Ovary (tissue), 9 donors: ENCODE results near the gene ZNF175. TPM values are rescaled to one million over a fixed set of nuclear protein-coding genes. Genes with fewer than 3 reads are reported as not detected.

Experiments
- DNase-seq, 5 donors: peaks; one replicate each; pipeline ENCODE4 v3.0.0-alpha.2; 2019 to 2020
- H3K27ac ChIP-seq, 2 donors: fragments of 200-600 bp; one replicate each; pipeline versions ENCODE4 v1.5.1 to v1.8.0; 2019 to 2022
- H3K27me3 ChIP-seq: fragments of 200-600 bp; one replicate; pipeline ENCODE4 v1.8.0; 2022
- H3K36me3 ChIP-seq: fragments of 200-600 bp; sonication (generic); one replicate; pipeline ENCODE4 v1.5.1; 2019
- H3K4me1 ChIP-seq: one replicate; pipeline ENCODE4 v1.8.1; 2013; ENCODE audit warnings: mild to moderate bottlenecking, moderate library complexity; ENCODE audit not compliant: insufficient read depth
- H3K4me3 ChIP-seq: fragments of 200-600 bp; sonication (generic); one replicate; pipeline ENCODE4 v1.5.1; 2017
- H3K9me3 ChIP-seq, 2 donors: fragments of 200-600 bp in 1 of 2; sonication (generic) in 1 of 2; one replicate each; pipeline versions ENCODE4 v1.5.1 to v1.8.1; 2013 to 2019; ENCODE audit warnings: mild to moderate bottlenecking in 1 of 2, moderate library complexity in 1 of 2
- EP300 ChIP-seq: sonication (generic); formaldehyde crosslinking; IDR thresholded peaks from one replicate; pipeline ENCODE4 v1.6.1; 2017; ENCODE audit warnings: antibody characterized with exemption
- POLR2A ChIP-seq: fragments of 450-650 bp; IDR thresholded peaks from one replicate; pipeline ENCODE4 v1.6.1; 2017; ENCODE audit warnings: antibody characterized with exemption, mild to moderate bottlenecking, moderate library complexity
- WGBS, 3 donors: extraction: QIAGEN DNeasy Blood & Tissue Kit in 1 of 3; methylation state at CpG; one replicate each; pipeline versions ENCODE4 v1.1.5 to v1.1.7; 2013 to 2017; 5-methylcytosine and 5-hydroxymethylcytosine counted together
- intact Hi-C, 4 donors: fragments of 100-400 bp; cut with DNase I; formaldehyde crosslinking; loops; one replicate each; pipeline versions ENCODE4 v1.11.0 to v1.15.1; 2022 to 2023
- polyA plus RNA-seq, 2 donors: library from polyadenylated mRNA; stranded (reverse); fragments of 200-250 nt in 1 of 2; fragments of 350-450 nt in 1 of 2; fragmentation: Illumina TruSeq in 1 of 2; extraction: RNeasy Lipid Tissue Mini Kit (QIAGEN cat#74804) in 1 of 2; gene quantifications; one replicate each; pipeline ENCODE4 v1.2.3, GENCODE V29; 2013 to 2014
- total RNA-seq, 7 donors: library from RNA; depleted of rRNA in 2 of 7; stranded (reverse); fragments of >200 nt in 2 of 7; fragmentation: NEBNext Ultra II Directional in 3 of 7; extraction: Animal tissue kit (Norgen Biotek cat#: 25700) in 3 of 7; gene quantifications; one replicate each; pipeline versions ENCODE4 v1.1.0 to v1.2.4, GENCODE V29; 2016 to 2023
- TF ChIP-seq, protein P1 (sequence below), 3 donors: fragments of 450-650 bp in 2 of 3; fragments of 200-600 bp in 1 of 3; IDR thresholded peaks; one replicate each; pipeline versions ENCODE4 v1.5.1 to v1.8.0; 2016 to 2022; ENCODE audit warnings: antibody characterized with exemption in 3 of 3, mild to moderate bottlenecking in 1 of 3
- donor health status: DM: no; HTN: no; CAD: no; lungs with moderate emphysema.
- donor health status: DM: no; HTN: no; CAD: no.
- donor health status: Bipolar disorder and iron deficiency.
- donor health status: DM: yes; HTN: yes; CAD: no.
- donor health status: DM: no; HTN: no; CAD: no.
- donor health status: DM: yes; HTN: yes; CAD: no.

ZNF175 gene
- total and polyA plus RNA-seq, 9 donors = 4.3 to 17.3 (median 12.6) TPM

DNA sequence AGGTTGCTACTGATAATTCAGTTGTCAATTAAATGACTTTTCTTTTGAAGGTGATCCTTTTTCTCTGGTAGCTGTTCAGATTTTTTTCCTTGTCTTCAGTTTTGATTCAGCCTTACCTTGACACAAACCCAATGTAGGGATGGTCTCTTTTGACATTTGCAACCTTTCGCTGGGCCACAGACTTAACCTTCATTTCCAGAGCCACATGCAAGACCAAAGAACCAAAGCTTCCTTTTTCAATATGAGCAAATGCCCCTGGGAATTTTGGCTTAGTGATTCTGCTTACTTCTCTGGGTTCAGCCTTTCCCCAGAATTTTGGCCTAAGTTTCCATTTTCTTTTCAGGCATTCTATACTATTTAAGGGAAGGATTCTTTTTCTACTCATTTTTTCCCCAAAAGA lies 39.5 kb downstream of the ZNF175 start:
- Histone ChIP-seq H3K27me3 (no peaks in the 10 kb centered on the region), H3K36me3 (no peaks in the 10 kb centered on the region), H3K4me1 (no peaks in the 10 kb centered on the region), H3K27ac (no peak overlapping the region), H3K4me3 (no peak overlapping the region), H3K9me3 (no peaks in the 10 kb centered on the region)
- no peak for DNase-seq
- TF ChIP-seq, protein P1, sequence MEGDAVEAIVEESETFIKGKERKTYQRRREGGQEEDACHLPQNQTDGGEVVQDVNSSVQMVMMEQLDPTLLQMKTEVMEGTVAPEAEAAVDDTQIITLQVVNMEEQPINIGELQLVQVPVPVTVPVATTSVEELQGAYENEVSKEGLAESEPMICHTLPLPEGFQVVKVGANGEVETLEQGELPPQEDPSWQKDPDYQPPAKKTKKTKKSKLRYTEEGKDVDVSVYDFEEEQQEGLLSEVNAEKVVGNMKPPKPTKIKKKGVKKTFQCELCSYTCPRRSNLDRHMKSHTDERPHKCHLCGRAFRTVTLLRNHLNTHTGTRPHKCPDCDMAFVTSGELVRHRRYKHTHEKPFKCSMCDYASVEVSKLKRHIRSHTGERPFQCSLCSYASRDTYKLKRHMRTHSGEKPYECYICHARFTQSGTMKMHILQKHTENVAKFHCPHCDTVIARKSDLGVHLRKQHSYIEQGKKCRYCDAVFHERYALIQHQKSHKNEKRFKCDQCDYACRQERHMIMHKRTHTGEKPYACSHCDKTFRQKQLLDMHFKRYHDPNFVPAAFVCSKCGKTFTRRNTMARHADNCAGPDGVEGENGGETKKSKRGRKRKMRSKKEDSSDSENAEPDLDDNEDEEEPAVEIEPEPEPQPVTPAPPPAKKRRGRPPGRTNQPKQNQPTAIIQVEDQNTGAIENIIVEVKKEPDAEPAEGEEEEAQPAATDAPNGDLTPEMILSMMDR (IDR thresholded peaks at IDR 0.05) = no peak
- TF ChIP-seq POLR2A (no peak), EP300 (no peak)
- WGBS, 3 donors = 81 to 84% (median 82%) methylated on average over 1 of the region's 1 CpG
- intact Hi-C loops = no loop called here

DNA sequence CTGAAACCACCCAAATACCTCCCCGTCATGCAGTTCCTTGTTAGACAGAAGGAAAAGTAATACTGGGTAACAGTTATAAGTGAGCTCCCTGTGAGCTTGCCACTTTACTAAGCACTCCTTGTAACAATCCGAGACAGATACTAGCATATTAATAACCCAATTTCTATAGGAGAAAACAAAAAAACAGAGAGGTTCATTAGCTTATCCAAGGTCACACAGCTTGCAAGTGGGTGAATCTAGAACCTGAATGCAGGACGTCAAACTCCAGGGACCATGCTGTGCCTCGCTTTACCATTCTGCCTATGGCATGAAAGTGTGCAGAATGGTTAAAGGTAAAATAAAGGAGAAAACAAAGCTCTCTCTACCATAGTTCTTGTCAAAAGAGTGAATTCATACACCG lies 43.7 kb downstream of the ZNF175 start:
- H3K4me1 ChIP-seq = no peaks in the 10 kb centered on the region
- H3K9me3 ChIP-seq = no peaks in the 10 kb centered on the region
- TF ChIP-seq POLR2A = no peak
- TF ChIP-seq, protein P1 (IDR thresholded peaks at IDR 0.05) = no peak
- TF ChIP-seq EP300 = no peak
- no peak for DNase-seq
- no peaks in the 10 kb centered on the region for H3K27me3 ChIP-seq
- H3K27ac ChIP-seq = no peak overlapping the region
- H3K4me3 ChIP-seq = no peak overlapping the region
- intact Hi-C loops = no loop called here
- H3K36me3 ChIP-seq = no peaks in the 10 kb centered on the region
- 68 to 74% (median 70%) methylated on average over 5 of the region's 5 CpGs for WGBS, 3 donors

DNA sequence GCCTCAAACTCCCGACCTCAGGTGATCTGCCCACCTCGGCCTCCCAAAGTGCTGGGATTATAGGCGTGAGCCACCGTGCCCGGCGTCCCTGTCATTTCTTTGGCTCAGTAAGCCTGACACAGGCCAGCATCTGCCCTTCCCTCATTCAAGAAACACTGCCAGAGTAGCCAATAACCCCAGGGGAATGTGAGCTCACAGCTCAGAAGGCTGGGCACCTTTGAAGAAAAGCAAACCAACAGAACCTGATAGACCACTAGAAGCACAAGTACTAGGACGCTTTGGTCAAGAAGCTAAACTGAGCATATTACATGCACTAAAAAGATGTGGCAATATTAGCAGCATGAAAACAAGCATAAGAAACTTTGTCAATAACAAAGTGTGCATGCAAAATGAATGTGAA lies 44.9 kb downstream of the ZNF175 start:
- Histone ChIP-seq H3K4me1 (no peaks in the 10 kb centered on the region), H3K27ac (no peak overlapping the region), H3K9me3 (no peaks in the 10 kb centered on the region), H3K27me3 (no peaks in the 10 kb centered on the region), H3K4me3 (no peak overlapping the region), H3K36me3 (no peaks in the 10 kb centered on the region)
- WGBS, 3 donors = 77 to 92% (median 85%) methylated on average over 7 of the region's 7 CpGs
- intact Hi-C loops = no loop called here
- no peak for DNase-seq
- TF ChIP-seq POLR2A = no peak
- no peak for TF ChIP-seq EP300

DNA sequence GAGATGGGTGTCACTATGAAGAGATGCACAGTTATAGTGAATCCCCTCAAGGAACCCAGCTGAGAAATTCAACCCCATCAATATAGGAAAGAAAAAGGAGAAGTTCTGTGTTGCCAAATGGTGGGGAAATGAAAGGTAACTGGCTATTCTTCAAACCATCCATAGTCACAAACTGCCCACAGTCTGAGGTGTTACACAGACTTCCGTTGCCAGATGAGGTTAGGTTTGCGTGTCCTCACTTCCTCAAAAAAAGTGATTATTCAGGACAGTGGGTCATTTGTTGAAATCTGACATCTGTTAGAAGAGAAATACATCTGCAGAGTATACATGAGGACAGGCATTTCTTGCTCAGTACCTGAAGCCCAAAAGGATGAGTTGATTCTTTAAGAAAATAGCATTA lies 50.1 kb downstream of the ZNF175 start:
- no peaks in the 10 kb centered on the region for H3K9me3 ChIP-seq
- WGBS, 3 donors = 31 to 56% (median 52%) methylated on average over 2 of the region's 2 CpGs
- H3K4me1 ChIP-seq = no peaks in the 10 kb centered on the region
- H3K27ac ChIP-seq = no peak overlapping the region
- no peak for TF ChIP-seq POLR2A
- TF ChIP-seq, protein P1 (IDR thresholded peaks at IDR 0.05) = no peak
- no peak for TF ChIP-seq EP300
- DNase-seq = no peak
- no peak overlapping the region for H3K4me3 ChIP-seq
- intact Hi-C loops = no loop called here
- H3K27me3 ChIP-seq = no peaks in the 10 kb centered on the region
- no peaks in the 10 kb centered on the region for H3K36me3 ChIP-seq

DNA sequence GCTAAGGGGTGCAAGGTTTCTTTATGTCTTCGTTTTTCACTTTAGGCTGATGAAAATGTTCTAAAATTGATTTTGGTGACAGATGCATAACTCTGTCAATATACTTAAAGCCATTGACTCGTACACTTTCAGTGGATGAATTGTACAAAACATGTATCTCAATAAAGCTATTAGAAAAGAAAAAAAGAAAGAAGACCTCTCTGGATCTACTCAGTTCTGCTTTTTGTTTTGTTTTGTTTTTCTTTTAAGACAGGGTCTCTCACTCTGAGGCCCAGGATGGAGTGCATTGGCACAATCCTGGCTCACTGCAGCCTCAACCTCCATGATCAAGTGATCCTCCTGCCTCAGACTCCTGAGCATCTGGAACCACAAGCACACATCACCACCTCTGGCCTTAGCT lies 55.6 kb downstream of the ZNF175 start:
- no peak for TF ChIP-seq POLR2A
- TF ChIP-seq, protein P1 (IDR thresholded peaks at IDR 0.05) = no peak
- TF ChIP-seq EP300 = no peak
- H3K36me3 ChIP-seq = no peaks in the 10 kb centered on the region
- H3K27me3 ChIP-seq = no peaks in the 10 kb centered on the region
- intact Hi-C loops = no loop called here
- no peaks in the 10 kb centered on the region for H3K9me3 ChIP-seq
- 52 to 75% (median 60%) methylated on average over 2 of the region's 2 CpGs for WGBS, 3 donors
- DNase-seq = no peak
- no peaks in the 10 kb centered on the region for H3K4me1 ChIP-seq
- H3K27ac ChIP-seq = no peak overlapping the region
- no peak overlapping the region for H3K4me3 ChIP-seq
